IPS DF 4.7 (cell line): ENCODE measurements around the gene CYGB.

ENCODE experiments used
- DNase-seq: peaks from one replicate; pipeline ENCODE4 v3.0.0-alpha.2; 2013; ENCODE audit warnings: low spot score; ENCODE audit errors: extremely low read depth

CYGB gene

DNA sequence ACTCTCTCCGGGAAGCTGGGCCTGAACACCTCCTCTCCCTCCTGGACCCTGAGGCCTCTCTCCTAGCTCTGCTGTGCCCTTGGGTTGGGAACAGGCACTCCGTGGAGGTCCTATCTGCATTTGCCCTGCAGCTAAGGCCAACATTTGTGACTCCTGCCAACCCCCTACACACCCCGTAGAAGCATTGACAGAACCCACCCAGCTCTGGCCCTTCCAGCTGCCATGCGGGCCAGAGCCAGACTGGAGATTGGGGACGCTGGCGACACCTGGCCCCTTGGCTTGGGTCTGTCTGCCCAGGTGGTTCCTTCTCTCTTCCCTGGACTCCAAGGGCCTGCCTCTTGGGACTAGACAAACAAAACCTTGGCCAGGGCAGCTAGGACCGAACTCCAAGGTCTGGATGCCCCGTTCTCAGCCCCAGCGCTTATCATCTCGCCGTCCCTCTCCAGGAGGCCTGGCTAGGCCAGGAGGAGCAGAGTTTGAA lies 35.6 kb downstream of the CYGB start:
- DNase-seq = no peak

DNA sequence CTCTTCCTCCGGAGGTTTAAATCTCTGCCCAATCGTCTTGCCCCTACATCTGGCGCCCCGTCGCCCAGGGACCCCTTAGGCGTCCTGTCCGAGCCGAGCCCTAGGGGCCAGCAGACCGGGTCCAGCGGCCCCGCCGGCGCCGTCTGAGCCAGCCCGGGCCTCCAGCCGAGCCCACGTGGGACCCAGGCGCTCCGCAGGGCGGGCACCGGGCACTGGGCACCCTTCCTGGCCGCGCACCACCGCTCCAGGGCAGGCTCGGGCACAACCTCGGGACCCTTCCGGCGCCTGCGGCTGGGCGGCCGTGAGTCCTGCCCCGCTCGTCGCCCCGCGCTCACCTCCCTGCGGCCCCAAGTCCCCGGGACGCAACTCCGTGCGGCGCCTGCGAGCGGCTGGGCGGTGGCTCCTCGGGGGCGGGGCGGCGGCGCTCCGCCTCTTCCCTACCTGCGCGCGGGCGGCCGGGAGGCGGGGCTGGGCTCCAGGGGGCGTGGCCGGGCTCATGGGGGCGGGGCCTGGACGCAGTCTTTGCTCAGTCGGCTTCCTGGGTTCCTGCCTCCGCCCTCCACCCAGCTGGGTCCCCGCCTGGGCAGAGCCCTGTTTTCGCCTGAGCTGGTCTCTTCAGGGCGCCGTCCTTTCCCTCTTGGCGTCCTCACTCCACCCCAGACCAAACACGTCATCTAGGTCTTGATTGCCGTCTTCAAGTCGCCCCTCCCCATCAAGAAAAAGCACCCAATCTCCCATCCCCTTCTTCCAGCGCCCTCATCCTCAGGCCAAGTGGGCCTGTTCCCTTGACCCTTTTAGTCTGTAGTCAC lies 36.3 kb downstream of the CYGB start, which contains the start of gene RHBDF2:
Gene RHBDF2 (minus strand): TSS at position 406 of the 809 bp plus-strand sequence. CDS start 19,899 bp downstream, outside the sequence.
- DNase-seq = no peak

DNA sequence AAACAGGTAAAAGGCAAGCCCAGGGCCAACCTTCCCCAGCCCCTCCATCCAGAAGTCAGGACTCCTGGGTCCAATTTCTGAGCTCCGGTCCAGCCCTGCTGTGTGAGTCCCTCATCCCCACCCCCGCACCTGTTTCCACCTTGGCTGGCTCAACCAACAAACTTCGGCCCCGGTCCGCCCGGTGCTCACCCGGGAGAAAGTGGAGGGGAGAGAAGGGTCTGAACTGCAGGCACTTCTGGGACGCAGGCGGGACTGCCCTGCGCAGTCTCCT lies 36.8 kb downstream of the CYGB start:
- no peak for DNase-seq

DNA sequence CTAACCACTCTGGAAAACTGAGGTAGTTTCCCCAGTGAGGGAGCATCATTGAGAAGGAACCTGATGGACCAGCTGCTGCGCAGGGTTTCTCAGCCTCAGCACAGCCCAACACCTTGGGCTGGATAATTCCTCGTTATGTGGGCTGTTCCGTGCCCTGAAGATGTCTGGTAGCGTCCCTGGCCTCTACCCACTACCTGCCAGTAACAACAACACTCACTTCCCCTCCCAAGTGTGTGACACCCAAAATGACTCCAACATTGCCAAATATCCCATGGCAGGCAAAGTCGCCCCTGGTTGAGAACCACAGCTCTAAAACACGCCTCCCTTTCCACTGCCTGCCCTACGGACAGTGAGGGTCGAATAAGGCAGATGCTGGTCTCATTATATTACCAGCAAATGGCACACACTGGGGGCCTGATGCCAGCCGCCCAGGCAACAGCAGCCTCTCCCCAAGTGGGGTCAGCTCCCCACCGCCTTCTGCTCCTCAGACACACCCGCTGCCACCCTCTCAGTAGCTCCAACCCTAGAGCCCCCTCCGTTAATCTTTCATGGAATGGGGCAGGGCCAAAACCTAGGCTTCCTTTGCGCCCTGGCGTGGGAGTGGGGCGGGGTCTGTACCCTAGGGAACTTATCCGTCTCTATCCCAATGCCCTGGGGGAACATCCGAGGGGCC lies 37.3 kb downstream of the CYGB start:
- DNase-seq = no peak

DNA sequence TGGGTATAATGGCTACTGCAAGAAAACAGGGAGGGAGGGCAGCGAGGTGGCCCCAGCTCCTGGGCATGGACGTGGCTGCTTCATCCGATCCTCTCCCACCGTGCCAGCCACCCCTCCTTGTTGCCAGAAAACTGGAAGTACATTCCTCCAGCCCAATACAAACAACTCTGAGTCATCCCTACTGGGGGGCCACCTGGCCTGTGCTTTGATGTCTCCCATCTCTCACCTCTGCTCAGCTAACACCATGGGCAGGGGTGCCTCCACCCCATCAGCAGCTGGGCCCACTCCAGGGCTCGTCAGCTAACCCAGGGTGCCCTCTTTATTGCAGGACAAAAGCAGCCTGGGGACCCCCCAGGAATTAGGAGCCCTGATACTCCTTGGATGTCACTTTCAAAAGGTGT lies 38.2 kb downstream of the CYGB start:
- DNase-seq = no peak

DNA sequence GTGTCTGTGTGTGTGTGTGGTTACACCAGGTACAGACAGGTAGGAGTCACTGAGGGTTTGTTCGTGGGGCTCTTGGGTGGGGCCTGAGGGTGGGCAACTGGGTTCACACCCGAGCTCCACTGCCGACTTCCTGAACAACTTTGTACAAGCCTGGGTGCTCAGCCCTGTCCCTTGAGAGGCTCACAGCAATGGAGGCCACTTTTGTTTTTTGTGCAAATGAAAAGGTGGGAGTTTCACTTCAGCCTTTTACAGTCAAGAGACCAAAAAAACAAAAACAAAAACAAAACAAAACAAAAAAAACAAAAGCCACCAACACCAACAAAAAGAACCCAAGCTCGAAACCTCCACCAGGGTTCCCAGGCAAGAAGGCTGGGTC lies 38.6 kb downstream of the CYGB start:
- no peak for DNase-seq

DNA sequence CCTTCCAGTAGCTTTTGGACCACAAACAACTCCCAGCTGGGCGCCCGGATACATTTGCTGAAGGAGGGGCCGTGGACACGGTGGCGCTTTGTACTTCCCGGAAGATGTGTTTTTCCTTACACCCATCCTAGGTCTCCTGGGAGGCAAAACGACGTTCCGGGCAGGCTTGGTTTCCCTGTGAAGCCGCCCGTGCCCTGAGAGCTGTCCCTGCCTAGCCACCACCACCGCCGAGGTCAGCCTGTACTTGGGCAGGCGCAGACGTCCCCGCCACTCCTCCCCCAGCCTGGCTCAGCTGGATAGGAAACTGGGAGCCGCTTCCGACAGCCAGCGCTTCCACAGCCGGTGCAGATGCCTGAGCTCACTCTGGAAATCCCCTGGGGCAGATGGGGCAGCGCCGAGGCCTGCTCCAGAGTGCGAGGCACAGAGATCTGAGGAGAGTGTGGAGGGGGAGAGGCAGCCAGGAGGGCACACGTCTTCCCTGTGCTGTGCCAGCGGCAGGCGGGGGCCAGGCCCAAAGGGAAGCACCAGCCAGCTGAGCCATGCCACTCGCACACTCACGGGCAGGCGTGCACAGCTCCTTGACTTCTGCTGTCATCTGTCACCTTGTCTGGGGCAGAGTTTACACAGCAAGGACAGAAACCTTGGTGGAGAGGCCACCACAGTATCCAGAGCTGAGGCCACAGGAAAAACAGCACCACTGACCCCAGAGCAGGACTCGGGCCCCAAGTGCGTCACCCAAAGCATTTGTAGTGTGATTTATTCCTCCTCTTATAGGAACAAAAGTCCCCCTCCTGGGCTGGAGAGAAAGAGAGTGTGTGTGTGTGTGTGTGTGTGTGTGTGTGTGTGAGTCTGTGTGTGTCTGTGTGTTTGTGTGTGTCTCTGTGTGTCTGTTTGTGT lies 39.3 kb downstream of the CYGB start:
- DNase-seq = no peak

DNA sequence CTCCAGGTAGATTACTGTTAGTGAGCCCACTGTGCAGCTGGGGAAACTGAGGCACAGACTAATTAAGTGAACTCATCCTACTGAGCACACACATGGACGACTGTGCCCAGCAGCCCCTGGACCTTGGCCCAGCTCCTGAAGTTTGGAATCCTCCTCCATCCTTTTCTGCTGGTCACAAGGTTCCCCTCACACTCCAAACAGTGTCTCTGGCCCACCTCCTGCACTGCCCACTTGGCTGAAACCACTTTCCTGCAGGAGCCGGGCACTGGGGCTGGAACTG lies 39.9 kb downstream of the CYGB start:
- DNase-seq = no peak

DNA sequence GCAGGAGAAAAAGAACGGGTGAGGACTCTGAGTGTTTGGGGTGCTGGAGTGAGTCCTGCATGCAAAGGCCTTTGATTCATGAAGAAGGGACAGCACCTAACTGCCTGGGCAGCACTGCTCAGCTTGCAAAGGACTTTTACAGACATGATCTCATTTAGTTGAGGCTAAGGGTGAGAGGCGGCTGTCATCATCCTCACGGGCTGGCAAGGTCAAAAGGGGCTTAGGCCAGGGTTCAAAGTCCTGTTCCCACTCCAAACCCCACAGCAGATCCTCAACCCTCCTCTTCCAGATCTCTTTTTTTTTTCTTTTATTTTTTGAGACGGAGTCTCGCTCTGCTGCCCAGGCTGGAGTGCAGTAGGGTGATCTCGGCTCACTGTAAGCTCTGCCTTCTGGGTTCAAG lies 41.0 kb downstream of the CYGB start:
- no peak for DNase-seq

DNA sequence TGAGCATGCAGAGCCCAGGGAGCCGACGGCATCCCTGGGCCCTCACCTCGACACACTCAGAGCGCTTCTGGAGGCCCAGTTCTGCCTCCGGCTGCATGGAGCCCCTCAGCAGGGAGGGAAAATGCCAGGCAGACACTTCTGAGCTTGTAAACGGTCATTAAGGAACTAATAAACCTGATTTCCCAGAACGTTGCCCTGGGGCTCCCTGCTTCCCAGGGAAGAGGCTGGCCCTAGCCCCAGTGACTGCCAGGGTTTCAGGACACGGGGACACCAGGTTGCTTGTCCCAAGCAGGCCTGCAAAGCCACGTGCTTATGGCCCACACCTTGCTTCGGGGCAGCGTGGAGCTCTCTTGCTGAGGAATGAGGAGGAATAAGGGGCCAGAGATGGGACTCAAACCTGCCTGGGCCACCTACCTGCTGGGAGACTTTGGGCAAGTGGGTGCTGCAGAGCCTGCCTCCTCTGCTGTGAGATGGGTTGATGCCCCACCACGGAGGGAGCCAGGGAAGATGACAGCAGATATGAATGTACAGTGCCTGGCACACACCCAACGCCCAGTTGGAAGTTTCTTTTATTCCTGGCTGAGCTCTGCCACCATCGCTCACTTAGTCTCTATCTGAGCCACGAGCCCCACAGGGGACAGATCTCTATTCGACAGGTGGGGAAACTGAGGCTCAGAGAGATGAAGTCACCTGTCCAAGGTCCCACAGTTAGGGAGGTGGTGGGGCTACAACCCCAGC lies 41.7 kb downstream of the CYGB start:
- DNase-seq = no peak

DNA sequence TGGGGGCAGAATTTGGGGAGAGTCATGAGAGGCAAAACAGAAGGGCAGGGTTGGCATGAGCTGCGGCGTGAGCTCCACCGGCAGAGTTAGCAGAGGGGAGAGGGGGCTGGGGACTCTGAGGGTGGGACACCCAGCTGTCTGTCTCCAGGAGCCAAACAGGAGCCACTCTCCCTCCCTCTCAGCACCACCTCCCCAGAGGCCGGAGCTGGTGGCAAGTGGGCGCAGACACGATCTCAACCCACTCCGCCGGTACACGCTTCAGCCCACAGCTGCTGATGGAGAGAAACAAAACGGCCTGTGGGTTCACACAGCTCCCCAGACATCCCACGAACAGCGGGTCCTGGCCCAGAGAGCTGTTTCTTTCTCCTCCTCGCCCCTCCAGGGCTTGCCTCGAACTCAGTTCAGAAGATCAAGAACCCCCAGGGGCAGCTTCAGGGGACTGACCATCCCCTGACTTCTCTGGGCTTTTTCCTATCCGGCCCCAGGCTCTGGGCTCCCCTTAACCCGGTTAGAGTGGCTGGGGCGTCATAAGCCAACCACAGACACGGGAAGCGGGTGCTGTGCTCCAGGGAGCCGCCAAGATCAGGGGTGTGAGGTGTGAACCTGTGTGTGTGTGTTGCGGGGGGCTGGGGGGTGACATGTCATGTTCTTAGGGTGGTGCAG lies 43.9 kb downstream of the CYGB start:
- no peak for DNase-seq

DNA sequence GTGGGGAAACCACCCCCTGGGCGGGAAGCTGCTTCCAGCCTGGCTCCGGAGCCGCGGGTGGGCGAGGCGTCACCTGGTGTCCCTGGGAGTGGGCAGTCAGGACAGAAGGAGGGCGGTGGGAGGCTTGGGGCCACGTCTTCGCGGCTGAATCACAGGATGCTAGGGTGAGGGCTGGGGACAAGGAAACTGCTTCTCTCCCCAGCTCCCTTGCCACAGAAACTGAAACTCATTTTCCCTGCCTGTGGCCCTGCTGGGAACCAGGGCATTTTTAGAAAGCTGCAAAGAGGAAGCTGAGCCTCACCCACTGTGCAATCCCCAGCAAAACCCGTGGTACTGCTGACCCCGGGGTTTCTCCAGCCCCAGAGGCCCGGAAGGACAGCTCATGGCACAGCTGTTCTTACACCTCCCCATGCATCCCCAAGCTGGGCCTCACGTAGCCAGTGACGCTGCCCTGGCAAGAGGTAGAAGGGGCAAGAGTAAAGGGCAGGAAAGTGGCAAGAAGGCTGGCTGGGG lies 44.5 kb downstream of the CYGB start:
- no peak for DNase-seq

DNA sequence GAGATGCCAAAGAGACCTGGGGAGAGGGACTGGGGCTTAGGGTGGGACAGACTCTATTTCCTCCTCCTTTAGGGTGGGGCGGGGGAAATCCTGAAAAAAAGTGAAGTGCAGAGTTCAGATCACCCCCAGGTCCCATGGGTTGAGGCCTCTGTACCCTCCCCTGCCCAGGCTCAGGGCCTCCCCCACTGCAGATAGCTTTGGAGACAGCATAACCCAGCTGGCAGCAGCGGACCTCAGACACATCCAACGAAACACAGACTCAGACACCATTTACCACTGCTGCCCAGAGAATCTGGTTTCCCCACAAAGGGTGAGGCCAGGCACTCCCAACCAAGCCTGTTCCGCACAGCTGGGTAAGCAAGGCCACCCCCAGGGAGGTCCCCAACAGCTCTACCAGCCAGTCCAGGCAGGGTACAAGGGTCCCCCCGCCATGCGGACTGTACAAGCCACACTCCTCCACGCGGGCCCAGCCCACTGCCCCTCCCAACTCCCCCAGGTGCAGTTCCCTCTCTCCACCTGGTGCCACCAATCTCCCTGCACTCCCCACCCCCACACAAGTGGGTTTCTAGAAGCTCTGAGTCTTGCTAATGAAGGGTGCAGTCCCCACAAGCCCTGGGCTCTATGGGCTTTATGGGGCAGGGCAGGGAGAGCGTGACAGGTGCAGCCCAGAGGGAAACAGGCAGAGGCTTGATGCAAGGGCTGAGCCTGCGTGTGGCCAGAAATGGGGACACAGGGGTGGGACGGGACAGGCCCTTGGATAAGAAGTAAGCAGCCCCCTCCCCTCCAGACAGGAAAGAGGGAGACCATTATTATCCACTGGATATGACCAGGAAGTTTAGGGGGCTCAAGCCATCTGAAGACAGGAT lies 45.2 kb downstream of the CYGB start:
- no peak for DNase-seq

DNA sequence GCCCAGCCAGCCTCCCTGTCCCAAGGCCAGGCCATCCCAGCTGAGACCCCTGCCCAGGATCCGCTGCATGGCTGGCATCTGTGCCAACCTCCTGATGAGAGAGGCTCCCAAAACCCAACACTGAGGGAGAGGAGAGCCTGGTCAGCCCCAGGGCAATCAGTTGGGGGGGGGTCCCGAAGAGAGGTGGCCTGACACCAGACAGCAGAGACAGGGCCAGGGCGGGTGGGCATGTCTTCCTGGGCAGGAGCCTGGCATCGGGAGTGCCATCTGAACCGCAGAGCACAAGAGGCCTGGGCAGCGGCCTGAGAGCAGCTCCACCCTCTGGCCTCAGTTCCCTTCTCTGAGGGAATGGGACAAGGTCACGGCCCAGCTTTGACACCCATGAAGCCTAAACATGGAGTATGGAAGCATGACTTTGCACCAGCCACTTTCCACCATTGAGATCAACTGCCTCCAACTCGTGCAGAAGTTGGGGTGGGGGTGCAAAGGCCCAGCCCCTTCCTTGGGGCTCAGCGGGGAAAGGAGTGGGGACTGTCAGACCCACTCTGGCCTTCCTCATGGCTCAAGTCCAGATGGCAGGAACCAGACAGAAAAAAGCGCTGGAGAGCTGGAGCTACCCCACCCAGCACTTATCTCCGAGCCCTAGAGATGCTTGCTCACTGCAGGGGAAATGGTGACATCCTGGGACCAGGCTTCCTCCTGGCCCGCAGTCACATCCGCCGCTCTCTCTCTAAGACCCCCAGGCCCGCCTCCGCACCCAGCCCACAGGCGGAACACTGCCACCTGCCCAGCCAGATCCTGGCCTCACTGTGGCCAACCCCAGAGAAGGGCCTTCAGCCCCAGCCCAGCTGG lies 46.0 kb downstream of the CYGB start:
- DNase-seq = no peak

DNA sequence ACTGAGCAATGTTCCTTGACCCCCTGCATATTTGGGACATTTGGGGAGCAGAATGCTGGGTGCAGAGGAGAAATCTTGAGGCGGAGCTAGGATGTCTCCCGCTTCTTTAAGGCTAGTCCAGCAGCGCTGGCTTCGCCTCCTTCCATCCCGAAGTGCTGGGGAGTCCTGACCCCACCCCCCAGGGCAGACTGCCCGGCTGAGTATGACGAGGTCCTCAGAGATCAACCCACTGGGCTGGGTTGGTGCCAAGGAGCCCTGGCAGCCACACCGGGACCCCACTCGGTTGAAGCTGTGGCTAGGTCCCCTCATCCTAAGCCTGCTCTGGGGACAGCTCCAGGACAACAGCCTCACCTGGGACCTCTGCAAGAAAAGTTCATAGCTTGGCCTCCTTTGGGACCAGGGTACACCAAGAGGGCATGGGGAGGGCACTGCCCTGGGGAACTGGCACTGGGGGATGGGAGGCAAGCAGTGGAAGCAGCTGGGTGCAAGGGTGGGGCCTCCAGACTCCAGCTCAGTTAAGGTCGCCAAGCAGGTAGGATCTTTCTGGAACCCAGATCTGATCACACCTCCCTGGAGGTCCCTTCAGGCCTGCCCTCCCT lies 47.3 kb downstream of the CYGB start:
- DNase-seq = no peak

DNA sequence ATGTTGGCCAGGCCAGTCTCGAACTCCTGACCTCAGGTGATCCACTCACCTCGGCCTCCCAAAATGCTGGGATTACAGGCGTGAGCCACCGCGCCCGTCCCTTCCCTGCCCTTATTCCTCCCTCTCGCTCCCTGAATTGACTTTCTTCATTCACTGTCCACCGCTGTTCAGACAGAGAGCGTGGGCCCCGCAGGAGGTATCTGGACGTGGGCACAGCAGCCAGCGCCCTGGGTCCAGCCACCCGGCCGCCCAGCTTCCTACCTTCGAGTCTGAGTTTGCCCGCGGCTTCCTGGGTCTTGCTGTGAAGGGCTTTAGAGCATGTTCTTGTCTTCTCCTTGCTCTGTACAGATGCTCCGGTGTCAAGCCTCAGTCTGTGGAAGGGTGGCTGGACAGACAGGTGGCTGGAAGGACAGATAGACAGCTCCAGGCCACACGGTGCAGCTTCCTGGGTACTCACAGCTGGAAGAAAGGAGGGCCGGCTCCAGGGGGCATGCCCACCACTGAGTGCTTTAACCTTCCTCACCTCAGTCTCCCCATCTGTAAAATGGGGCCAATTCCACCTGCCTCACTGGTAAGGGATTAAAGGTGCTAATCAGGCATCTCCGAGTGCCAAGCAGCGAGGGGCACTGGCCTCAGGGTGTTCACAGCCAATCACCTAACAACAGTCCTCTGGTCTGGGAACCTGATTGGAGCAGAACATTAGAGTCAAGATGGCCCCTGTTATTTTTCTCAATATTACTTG lies 49.9 kb downstream of the CYGB start:
- no peak for DNase-seq

DNA sequence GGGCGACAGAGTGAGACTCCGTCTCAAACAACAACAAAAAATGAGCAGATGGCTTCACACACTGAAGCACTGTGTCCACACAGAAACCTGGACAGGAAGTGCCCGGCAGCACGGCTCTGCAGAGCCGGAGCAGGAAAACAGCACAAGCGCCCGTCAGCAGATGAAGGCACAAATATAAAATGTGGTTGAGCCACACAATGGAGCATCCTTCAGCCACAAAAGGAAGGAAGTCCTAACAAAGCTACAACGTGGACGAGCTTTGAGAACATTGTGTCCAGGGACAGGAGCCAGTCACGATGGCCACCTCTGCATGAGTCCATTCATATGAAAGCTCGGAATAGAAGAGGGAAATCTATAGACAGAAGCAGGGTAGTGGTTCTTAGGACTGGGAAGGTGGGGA lies 51.9 kb downstream of the CYGB start:
- DNase-seq = no peak

DNA sequence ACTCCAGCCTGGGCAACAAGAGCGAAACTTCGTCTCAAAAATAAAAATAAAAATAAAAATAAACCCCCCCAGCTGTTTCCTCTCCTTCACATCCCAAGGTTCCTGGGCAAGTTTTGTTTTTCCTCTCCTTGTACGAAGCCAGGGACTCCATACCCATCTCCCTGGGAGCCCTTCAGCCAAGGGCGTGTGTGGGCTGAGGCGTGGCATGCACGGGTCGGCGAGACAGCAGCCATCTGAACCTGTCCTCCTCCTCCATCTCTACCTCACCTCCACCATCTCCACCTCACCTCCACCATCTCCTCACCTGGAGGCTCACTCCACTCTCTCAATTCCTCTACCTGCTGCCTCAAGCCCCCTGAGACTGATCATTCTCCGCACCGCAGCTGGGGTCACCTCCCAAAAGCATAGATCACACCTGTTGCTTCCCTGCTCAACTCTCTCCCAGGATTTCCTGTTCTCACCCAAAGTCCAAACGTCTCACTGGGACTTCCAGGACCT lies 53.2 kb downstream of the CYGB start:
- DNase-seq = no peak
